Progenitor cell of endocrine pancreas (in vitro differentiated cells): ENCODE measurements around the gene RALGPS1. TPM values are rescaled to one million over a fixed set of nuclear protein-coding genes. Genes with fewer than 3 reads are reported as not detected.

Experiments
- DNase-seq: peaks from one replicate; pipeline ENCODE4 v3.0.0; 2021; ENCODE audit warnings: low spot score; ENCODE audit not compliant: unreplicated experiment
- H3K27ac Mint-ChIP-seq: 2 replicates; pipeline ENCODE4 v1.8.0; 2021; ENCODE audit warnings: mild to moderate bottlenecking, moderate library complexity, mixed read lengths
- H3K27me3 Mint-ChIP-seq: 2 replicates; pipeline ENCODE4 v1.8.0; 2021; ENCODE audit warnings: mixed read lengths
- H3K36me3 Mint-ChIP-seq: 2 replicates; pipeline ENCODE4 v1.8.0; 2022; ENCODE audit warnings: mixed read lengths; ENCODE audit not compliant: insufficient read depth
- H3K4me1 Mint-ChIP-seq: 2 replicates; pipeline ENCODE4 v1.8.0; 2021; ENCODE audit warnings: low read depth, mixed read lengths
- H3K4me3 Mint-ChIP-seq: 2 replicates; pipeline ENCODE4 v1.8.0; 2021; ENCODE audit warnings: low read depth, mild to moderate bottlenecking, moderate library complexity, mixed read lengths
- H3K9me3 Mint-ChIP-seq: 2 replicates; pipeline ENCODE4 v1.8.0; 2021; ENCODE audit warnings: low read depth, mixed read lengths
- total RNA-seq: library from RNA; stranded (reverse); gene quantifications from 2 replicates; pipeline ENCODE4 v1.2.1, GENCODE V29; 2021
- TF ChIP-seq, protein P1 (sequence below): fragments of 200-600 bp; sonication (generic); IDR thresholded peaks from one replicate; pipeline ENCODE4 v1.5.0; 2021; ENCODE audit warnings: antibody characterized with exemption, mild to moderate bottlenecking; ENCODE audit not compliant: unreplicated experiment

The RALGPS1 gene
- total RNA-seq, 1 donor from 2014 or later = 39.2 TPM

DNA sequence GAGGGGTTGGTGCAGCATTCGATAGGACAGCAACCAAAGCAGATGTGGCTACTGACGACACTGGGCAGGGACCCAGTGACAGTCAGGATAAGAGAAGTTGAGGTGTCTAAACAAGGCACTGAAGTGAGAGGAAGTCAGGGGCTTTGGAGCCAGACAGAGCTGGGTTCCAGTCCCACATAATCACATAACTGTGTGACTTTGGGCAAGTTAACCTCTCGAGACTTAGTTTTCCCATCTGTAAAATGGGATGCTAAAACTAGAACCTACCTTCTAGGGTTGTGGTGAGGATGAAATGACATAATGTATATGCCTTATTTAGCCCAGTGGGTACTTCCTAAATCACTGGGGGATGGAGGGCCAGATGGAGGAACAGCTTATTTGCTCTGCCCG, 204.7 kb downstream of the RALGPS1 start:
- peaks cover 15% of the 10 kb centered on the region for H3K4me1 Mint-ChIP-seq
- TF ChIP-seq, protein P1, sequence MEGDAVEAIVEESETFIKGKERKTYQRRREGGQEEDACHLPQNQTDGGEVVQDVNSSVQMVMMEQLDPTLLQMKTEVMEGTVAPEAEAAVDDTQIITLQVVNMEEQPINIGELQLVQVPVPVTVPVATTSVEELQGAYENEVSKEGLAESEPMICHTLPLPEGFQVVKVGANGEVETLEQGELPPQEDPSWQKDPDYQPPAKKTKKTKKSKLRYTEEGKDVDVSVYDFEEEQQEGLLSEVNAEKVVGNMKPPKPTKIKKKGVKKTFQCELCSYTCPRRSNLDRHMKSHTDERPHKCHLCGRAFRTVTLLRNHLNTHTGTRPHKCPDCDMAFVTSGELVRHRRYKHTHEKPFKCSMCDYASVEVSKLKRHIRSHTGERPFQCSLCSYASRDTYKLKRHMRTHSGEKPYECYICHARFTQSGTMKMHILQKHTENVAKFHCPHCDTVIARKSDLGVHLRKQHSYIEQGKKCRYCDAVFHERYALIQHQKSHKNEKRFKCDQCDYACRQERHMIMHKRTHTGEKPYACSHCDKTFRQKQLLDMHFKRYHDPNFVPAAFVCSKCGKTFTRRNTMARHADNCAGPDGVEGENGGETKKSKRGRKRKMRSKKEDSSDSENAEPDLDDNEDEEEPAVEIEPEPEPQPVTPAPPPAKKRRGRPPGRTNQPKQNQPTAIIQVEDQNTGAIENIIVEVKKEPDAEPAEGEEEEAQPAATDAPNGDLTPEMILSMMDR = no peak
- H3K9me3 Mint-ChIP-seq = no peaks in the 10 kb centered on the region
- no peaks in the 10 kb centered on the region for H3K36me3 Mint-ChIP-seq
- no peak overlapping the region for H3K4me3 Mint-ChIP-seq
- H3K27ac Mint-ChIP-seq = no peak overlapping the region
- H3K27me3 Mint-ChIP-seq = peaks cover 19% of the 10 kb centered on the region
- DNase-seq = no peak

GRCh38 chr9:127121628-127122175, 207.1 kb downstream of the RALGPS1 start:
- peak overlapping the region; percentile 69 for H3K4me3 Mint-ChIP-seq
- no peak for DNase-seq
- TF ChIP-seq, protein P1 = no peak
- no peaks in the 10 kb centered on the region for H3K9me3 Mint-ChIP-seq
- no peaks in the 10 kb centered on the region for H3K36me3 Mint-ChIP-seq
- H3K27me3 Mint-ChIP-seq = peaks cover 39% of the 10 kb centered on the region
- H3K4me1 Mint-ChIP-seq = peaks cover 15% of the 10 kb centered on the region
- peak overlapping the region; percentile 80 for H3K27ac Mint-ChIP-seq

DNA sequence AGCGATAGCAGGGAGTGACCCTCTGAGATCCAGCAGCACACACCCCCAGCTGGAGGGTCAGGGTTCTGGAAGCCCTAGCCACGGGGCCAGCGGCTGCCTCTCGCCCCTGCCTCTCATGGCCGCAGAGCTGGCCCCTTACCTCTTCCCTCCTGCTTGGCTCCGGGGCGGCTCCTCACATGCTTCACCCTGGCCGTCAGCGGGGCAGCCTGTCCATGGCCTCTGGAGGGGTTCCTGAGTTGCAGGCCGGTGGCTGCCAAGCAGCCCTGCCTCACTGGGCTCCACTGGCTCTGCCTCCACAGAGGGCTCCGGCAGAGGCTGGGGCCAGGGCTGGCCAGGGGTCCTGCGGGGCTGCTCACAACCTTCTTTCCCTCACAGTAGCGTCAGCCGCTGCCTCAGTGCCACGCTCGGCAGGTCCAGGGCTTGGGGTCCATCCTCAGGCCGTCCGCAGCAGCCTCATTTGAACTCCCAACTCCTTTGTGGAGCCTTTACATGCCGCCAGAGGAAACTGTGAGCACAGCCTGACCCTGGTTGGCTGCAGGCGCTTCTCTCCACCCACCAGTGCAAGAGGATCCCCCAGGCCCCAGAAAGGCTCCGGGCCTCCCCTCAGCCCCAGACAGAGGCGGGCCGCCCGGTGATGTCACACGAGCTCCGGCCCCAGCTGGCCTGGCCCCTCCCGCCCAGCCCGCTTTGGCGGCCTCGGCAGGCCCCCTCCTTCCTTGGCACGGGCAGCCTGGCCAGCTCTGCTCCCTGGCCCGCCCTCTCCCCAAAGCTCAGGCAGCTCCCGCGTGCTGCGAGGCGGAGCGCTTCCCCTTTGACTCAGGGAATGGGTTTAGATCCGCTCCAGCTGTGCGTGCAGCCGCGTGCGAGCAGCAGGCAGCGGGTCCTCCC, 207.8 kb downstream of the RALGPS1 start, which contains the start of gene ANGPTL2:
Gene ANGPTL2 (minus strand): TSS at position 460 of the 888 bp plus-strand sequence. CDS start 13,904 bp downstream, outside the sequence.
- peak within 1 kb of the TSS; percentile 80 for H3K27ac Mint-ChIP-seq
- DNase-seq = peak; percentile 56
- peaks cover 13% of the 10 kb centered on the region for H3K4me1 Mint-ChIP-seq
- H3K9me3 Mint-ChIP-seq = no peaks in the 10 kb centered on the region
- H3K4me3 Mint-ChIP-seq = peak within 1 kb of the TSS; percentile 69
- H3K36me3 Mint-ChIP-seq = no peaks in the 10 kb centered on the region
- TF ChIP-seq, protein P1 = no peak
- peaks cover 42% of the 10 kb centered on the region for H3K27me3 Mint-ChIP-seq

DNA sequence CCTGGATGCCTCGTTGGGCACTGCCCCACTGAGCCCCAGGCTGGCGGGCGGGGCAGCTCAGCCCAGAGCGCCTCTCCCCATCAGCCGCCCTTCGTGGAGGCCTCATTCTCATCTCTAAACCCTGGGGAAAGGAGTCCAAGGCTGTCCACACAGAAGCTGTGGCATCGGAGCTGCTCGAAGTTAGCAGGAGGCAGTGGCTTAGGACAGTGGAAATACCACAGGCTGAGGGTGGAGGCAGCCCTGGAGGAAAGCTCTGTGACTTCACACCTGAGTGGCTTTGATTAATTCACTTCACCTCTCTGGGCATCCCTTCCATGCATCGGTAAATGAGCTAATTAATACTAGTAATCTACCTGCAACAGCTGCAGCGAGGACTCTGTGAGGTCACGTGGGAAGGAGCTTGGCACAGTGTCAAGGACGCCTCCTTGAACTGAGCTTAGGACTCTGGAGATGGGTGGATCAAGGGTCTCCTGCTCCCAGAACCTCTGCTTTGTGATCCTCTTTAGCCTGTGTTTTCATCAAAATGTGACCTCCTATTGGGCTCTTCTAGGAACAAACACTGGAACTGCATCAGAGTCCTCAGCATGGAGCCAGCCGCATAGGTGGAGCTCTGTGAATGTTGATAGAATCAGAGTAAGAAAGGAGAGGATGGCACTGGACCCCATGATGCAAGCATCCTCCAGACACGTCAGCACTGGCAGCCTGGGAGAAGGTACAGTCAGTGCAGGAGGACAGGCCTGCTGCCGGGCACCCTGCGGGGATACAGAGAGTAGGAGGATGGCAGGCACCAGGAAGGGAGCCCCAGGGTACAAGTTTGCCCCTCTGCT, 208.7 kb downstream of the RALGPS1 start:
- H3K27ac Mint-ChIP-seq = no peak overlapping the region
- peaks cover 13% of the 10 kb centered on the region for H3K4me1 Mint-ChIP-seq
- TF ChIP-seq, protein P1 = no peak
- no peak for DNase-seq
- no peaks in the 10 kb centered on the region for H3K9me3 Mint-ChIP-seq
- H3K36me3 Mint-ChIP-seq = no peaks in the 10 kb centered on the region
- peak overlapping the region; percentile 39 for H3K4me3 Mint-ChIP-seq
- peaks cover 42% of the 10 kb centered on the region for H3K27me3 Mint-ChIP-seq

DNA sequence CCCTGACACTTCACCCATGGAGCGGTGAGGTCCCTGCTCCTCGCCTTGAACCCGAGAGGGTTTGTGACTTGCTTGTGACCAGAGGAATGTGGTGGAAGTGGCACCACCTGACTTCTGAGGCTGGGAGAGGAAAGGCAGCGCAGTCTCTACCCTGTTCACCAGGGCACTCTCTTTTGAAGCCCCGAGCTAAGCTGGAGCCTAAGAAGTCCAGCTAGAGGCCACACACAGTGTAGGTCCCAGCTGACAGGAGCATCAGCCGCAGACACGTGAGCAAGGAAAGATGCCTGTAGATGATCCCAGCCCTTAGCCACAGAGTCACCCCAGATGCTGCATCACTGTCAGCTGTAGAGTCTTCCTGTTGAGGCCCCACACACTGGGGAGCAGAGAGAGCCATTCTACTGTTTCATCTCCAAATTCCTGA, 209.5 kb downstream of the RALGPS1 start:
- TF ChIP-seq, protein P1 = no peak
- H3K27ac Mint-ChIP-seq = no peak overlapping the region
- H3K27me3 Mint-ChIP-seq = peaks cover 42% of the 10 kb centered on the region

More for the DNA sequence above, 209.5 kb downstream of the RALGPS1 start:
- Mint-ChIP-seq H3K4me1 (peaks cover 14% of the 10 kb centered on the region), H3K9me3 (no peaks in the 10 kb centered on the region), H3K4me3 (no peak overlapping the region), H3K36me3 (no peaks in the 10 kb centered on the region)
- DNase-seq = no peak
